AG04449 (cell line): ENCODE measurements around the gene SYTL2.

Experiments
- CTCF ChIA-PET: fragments of 350-600 bp; formaldehyde crosslinking; extraction: SDS; loops from one replicate; lab custom pipeline; 2021; ENCODE audit warnings: antibody characterized with exemption; lab: Yijun Ruan, JAX
- POLR2A ChIA-PET: fragments of 400-600, 350-600 bp; formaldehyde crosslinking; extraction: SDS; loops from one replicate; lab custom pipeline; 2020; ENCODE audit warnings: antibody characterized with exemption, inconsistent platforms; lab: Yijun Ruan, JAX
- DNase-seq: peaks from one replicate; pipeline ENCODE4 v3.0.0-alpha.2; 2010; ENCODE audit warnings: low read depth, low spot score
- H3K4me3 ChIP-seq: 2 replicates; pipeline ENCODE4 v1.5.1; 2011; ENCODE audit warnings: low read depth, mild to moderate bottlenecking, control low read depth, low read length
- CTCF ChIP-seq: IDR thresholded peaks from one replicate; pipeline ENCODE4 v1.5.1; 2011; ENCODE audit warnings: mild to moderate bottlenecking, moderate library complexity, low read length, control low read depth, inconsistent platforms; ENCODE audit not compliant: insufficient read depth; ENCODE audit errors: missing control alignments

The SYTL2 gene

GRCh38 chr11:85829172-85829571 lies 18.2 kb upstream of the SYTL2 start:
- no peak overlapping the region for H3K4me3 ChIP-seq
- TF ChIP-seq CTCF: no peak
- POLR2A ChIA-PET: no interaction called here
- no peak for DNase-seq
- CTCF ChIA-PET: interaction anchor here (1.1 to 8.4 kb wide), 2 partner anchors 25 to 135 kb away, joined by 3 to 62 read pairs; no protein-coding TSS in a partner anchor

DNA sequence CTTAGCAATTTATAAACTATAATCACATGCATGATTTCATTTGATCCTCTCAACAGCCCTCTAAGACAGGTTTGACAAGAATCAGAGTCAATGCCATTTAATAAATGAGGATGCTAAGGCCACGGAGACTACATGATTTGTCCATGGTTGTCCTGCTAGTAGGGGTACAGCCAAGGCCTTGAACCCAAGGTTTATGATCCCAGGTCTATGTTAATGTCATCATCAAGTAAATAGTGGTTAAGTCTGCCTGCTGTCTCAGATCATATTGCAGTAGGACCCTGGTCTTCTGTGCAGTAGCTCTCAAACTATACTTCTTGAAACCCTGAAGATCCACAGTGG lies 17.7 kb upstream of the SYTL2 start:
- TF ChIP-seq CTCF: no peak
- H3K4me3 ChIP-seq: no peak overlapping the region
- CTCF ChIA-PET: interaction anchor here (0.9 to 8.4 kb wide), 4 partner anchors 14 to 135 kb away, joined by 3 to 62 read pairs (median 14); no protein-coding TSS in a partner anchor
- POLR2A ChIA-PET: interaction anchor here (1.2 to 1.4 kb wide), 2 partner anchors 12 to 110 kb away, joined by 5 to 8 read pairs; no protein-coding TSS in a partner anchor
- no peak for DNase-seq

DNA sequence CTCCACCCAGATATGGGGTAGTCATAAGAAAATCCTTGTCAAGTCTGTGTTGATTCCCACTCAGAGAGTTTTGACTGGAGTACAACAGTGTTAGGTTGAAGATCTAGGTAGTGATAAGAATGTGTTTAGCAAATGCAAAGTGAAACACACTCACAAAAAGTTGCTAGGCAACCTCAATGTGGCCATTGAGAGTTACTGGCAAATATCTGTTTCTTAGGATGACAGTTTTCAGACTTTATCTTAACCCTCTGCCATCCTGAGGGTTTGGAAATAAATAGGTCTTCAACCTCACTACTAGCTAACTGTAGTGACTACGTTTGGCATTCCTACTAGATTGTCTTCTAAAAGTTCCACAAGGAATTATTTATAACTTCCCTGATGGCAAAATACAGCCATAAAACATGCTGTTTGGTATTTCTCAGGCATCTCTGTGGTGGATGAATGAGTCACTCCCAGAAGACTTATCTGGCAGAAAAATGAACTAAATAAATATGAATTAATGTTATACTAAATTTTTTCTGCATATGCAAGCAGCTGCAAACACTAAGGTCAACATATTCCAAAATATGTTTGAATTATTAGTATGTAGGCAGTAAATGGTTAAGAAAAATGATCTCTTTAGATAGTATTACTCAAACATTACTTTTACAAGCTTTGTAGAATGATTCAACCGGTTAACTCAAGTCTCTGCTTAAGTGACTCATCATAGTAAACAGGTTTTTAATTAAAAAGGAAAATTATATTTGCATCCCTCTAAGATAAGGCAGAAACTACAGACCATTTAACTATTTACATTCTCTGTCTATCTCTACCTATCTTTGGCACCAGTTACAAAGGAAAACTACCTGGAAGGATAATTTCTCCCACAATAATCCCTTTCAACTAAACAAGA lies 17.1 kb upstream of the SYTL2 start:
- ChIA-PET CTCF (interaction anchor here (0.9 to 8.4 kb wide), 5 partner anchors 11 to 134 kb away, joined by 3 to 62 read pairs (median 17); no protein-coding TSS in a partner anchor), POLR2A (interaction anchor here (0.6 to 1.4 kb wide), 5 partner anchors 11 to 339 kb away, joined by 4 to 8 read pairs (median 5); partner anchors contain the start of gene CREBZF)
- TF ChIP-seq CTCF: no peak
- DNase-seq: peak; percentile 90
- no peak overlapping the region for H3K4me3 ChIP-seq

- H3K4me3 ChIP-seq: no peak overlapping the region
- DNase-seq: no peak
- ChIA-PET CTCF (interaction anchor here (0.6 to 8.4 kb wide), 17 partner anchors 8 to 177 kb away, joined by 3 to 62 read pairs (median 5); partner anchors contain the start of gene CCDC83), POLR2A (interaction anchor here (0.6 kb wide), 1 partner anchor 163 kb away, joined by 3 read pairs; no protein-coding TSS in a partner anchor)
- peak; percentile 80 for TF ChIP-seq CTCF
Measured at GRCh38 chr11:85826116-85826855, 15.3 kb upstream of the SYTL2 start.

DNA sequence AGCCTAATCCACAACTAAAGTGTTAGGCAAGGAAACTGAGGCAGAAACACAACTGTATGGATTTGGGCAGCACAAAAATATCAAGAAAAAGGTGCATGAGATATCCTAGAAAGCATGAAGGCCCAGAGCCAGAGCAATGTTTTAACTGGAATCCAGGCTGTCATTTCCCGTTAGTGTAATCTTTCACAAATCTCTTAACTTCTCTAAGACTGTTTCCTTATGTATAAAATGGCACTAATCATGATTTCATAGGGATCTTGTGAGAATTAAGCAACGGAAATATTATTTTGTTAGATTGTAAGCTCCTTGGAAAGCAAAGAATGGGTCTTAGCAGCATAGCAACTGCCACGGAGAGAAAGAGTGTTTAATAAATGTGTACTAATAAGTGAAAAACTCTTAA lies 14.7 kb upstream of the SYTL2 start:
- DNase-seq: no peak
- ChIA-PET POLR2A (interaction anchor here (0.6 kb wide), 1 partner anchor 163 kb away, joined by 3 read pairs; no protein-coding TSS in a partner anchor), CTCF (interaction anchor here (0.6 to 8.4 kb wide), 17 partner anchors 8 to 231 kb away, joined by 3 to 62 read pairs (median 5); partner anchors contain the start of gene CCDC83)
- H3K4me3 ChIP-seq: no peak overlapping the region
- no peak for TF ChIP-seq CTCF

DNA sequence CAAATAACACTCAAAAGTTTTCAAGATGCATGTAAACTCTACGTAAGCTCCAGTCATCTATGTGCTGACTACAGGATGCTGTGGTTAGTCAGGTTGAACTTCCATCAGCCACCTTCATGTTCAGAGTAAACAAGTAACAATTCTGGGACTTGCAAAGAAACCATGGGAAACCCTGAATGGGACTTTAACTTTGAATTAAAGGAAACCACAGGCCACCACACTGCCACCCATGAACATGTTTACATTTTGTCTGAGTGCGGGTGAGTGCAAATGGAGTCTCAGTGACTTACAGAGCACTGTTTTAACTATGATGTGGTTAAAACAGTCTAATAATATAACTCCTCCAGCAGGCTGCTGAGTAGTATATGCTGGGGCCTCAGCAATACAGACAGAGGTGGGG lies 12.9 kb upstream of the SYTL2 start:
- no peak for DNase-seq
- POLR2A ChIA-PET: no interaction called here
- TF ChIP-seq CTCF: no peak
- CTCF ChIA-PET: interaction anchor here (1.0 to 8.4 kb wide), 3 partner anchors 9 to 143 kb away, joined by 4 to 62 read pairs (median 5); no protein-coding TSS in a partner anchor
- H3K4me3 ChIP-seq: no peak overlapping the region
